Fibroblast of skin of scalp (primary cell): ENCODE data around the gene NRCAM.

Experiments used
- DNase-seq: peaks from one replicate; pipeline ENCODE4 v3.0.0-alpha.2; 2013

NRCAM gene

GRCh38 chr7:108122181-108122580 lies 334.1 kb downstream of the NRCAM start:
- DNase-seq = no peak

GRCh38 chr7:108120933-108121332 lies 335.3 kb downstream of the NRCAM start:
- no peak for DNase-seq

DNA sequence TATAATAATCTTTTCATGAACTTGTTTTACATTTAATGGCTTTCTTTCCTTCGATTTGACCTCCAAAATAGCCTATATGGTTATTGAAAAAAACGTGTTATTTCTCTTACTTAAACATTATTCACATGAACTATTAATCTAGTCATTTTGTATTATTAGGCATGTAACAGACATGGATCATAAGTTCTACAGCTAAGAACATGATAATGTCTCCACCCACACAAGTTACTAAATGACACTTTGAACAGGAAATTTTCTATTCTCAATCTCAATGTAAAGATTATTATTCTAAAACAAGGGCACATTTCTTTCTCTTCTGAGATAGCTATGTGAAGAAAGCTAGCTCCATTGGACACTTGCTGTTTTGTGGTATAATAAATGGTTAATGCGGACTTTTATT lies 336.0 kb downstream of the NRCAM start:
- DNase-seq = no peak

- no peak for DNase-seq
Observed at GRCh38 chr7:108118959-108119358, 337.3 kb downstream of the NRCAM start.

DNA sequence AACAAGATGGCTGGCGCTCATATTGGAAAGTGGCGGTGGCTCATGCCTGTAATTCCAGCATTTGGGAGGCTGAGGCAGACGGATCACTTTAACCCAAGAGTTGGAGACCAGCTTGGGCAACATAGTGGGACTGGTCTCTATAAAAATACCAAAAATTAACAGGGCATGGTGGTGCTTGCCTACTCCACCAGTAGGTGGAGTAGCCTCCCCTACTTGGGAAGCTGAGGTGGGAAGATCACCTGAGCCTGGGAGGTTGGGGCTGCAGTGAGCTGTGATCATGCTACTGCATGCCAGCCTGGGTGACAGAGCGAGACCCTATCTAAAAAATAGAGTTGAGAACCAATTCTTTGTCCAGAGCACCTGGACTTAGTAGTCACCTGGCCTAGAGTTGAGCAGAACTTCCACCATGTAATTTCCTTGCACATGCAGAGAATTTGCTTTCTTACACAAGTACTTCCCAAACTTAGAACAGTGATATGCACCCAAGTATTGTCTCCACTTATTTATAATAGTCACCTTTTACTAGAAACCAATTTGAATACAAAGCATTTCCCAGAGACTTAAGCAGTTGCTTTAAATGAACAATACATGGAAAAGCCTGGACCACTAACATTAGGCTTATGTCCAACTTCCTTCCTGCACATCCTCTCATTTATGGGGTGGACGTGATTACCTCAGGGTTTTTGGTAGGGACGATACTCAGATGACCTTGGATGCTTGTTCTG lies 342.0 kb downstream of the NRCAM start:
- no peak for DNase-seq

- no peak for DNase-seq
Observed at GRCh38 chr7:108112683-108113082, 343.6 kb downstream of the NRCAM start.

DNA sequence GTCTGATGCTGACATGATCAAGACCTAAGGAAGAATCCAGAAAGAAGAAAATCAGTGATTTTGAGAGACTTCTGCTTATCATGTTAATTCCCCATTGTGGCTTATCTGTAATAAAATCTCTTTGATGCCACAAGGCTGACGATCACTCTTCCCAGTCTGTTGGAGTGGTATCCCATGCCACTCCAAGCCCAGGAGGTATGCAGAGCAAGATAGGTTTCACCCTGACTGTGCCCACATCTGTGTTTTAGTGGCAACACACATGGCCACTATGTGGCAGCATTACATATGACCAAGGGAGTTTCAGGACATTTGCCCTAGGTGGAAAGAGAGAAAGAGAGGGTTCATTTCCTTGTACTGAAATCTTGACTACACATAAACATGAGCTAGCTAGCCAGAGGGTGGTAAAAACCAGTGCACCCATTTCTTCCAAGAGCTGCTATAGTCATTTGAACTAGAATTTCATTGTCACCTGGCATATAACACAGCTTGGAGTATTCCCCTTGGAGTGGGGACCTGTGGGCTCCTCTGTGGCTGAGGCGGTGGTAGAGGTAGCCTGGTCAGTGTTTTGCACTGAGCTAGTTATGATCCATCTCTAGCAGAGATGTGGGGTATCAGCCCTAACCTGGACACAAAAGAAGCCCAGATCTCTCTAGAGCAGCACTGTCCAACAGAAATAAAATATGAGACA lies 346.9 kb downstream of the NRCAM start:
- DNase-seq = no peak

GRCh38 chr7:108108131-108108530 lies 348.1 kb downstream of the NRCAM start:
- DNase-seq = no peak

DNA sequence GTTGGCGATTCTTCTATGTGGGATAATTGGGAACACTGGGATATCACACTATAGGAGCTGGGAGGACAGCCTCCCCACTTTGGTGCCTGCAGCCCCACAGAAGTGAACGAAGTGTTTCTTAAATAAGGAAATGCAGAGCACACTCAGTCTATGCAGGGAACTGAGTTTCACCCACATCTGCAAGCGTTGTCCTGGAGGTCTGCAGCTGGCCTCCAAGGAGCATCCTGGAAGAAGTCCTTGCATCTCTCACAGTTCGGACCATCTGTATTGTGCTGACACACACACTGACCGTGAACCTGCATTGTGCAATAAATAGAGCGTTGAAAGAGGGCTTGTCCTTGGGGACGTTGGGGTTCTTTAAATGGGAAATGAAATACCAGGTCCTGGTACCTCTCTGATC lies 351.9 kb downstream of the NRCAM start:
- no peak for DNase-seq

DNA sequence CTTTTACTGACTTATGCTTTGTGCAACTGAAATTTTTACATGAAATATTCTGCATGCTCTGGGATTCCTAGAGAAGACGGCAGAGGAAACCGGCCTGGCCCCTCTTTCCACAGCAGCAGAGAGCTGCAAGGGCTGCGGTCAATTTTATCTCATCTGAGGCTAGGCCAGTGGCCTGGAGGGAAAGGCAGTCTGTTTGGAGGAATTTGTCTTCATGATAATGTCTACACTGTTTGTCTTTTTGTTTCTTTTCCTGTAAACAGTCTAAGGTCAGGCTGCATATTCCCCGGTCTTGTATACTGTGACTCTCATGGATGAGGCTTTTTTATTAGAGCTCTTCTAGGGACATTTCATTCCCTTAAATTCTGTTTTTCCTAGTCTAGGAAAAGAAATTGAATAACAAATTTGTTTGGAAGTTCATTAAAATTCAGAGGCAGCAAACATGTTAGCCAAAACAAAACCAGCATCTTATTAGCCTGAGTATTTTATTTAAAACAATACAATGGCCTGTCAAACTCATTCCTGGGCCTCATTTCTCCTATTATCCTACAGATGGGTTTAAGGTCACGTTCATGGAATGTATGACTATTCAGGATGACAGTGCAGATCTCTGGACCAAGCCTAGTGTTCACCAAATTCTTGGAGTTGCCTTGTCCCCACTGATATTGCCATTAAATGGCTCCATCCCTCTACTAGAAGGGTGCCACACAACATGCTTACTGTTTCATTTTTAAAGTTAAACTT lies 352.5 kb downstream of the NRCAM start:
- DNase-seq = peak; percentile 63

DNA sequence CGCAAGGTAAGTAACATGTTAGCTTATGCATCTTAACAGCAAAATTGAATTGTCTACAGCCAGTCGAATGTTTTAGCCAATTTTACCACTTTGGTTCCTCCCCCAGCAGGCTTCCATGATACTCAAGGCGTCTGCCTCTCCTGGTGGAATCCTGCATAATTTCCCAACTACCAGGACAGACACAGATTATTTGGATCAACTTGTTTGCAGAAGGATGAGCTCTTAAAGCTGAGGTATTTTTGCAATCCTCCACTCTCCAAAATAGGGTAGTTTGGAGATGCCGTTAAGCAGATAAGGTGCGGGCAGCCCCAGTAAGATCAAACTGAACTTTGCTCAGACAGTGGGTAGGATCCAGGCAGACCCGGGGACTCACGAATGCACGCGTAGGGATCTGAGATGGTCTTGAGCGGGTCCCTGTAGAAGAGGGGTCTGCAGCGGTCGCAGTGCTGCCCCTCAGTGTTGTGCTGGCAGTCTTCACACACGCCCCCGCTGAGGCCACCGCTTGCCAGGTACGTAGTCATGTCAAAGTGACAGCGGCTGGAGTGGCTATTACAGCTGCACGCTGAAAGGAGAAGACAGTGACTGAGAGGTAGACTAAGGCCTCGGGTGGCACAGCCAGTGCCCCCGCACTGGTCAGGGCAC lies 353.4 kb downstream of the NRCAM start:
- no peak for DNase-seq

DNA sequence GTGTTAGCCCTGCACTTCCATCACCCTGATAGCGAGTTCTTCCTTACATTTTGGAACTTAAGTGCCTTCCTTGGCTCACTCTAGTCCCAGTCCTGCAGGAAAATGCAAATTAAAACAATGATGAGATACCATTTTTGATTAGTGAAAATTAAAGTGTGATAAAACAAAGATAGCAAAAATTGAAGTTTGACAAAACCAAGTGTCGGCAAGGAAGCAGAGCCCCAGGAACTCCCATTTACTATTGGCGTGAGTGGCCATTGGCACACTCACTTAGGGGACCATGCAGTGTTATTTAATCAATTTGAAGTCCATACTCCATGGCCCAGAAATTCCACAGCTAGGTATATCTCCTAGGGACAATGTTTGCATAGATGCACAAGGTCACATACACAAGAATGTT lies 354.5 kb downstream of the NRCAM start:
- DNase-seq = no peak

DNA sequence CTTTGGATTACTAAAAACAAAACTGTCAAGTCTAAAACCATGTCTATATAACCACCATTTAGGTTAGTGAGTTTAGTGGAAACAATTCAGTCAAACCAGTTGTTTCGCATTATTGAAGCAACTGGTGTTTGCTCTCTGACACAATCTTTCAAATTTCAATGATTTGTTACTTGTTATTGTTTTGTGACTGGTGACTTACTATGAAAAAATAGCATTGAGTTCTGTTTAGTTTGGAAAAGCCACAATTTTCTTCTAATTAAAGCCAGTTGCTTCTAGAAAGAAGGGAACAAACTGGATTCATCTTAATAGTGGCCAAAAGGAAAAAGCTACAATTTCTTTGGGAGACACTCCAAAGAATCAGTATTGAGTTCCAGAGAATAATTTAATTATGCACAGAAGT lies 356.5 kb downstream of the NRCAM start:
- peak; percentile 67 for DNase-seq

GRCh38 chr7:108097703-108098102 lies 358.5 kb downstream of the NRCAM start:
- DNase-seq = no peak
